ENCODE data around the gene MEGF11.
"Not testable (repeated sequence)": the region's sequence is repeated elsewhere in the genome, so short reads cannot be mapped to it uniquely, and the experiment has no call there.

MEGF11 gene

DNA sequence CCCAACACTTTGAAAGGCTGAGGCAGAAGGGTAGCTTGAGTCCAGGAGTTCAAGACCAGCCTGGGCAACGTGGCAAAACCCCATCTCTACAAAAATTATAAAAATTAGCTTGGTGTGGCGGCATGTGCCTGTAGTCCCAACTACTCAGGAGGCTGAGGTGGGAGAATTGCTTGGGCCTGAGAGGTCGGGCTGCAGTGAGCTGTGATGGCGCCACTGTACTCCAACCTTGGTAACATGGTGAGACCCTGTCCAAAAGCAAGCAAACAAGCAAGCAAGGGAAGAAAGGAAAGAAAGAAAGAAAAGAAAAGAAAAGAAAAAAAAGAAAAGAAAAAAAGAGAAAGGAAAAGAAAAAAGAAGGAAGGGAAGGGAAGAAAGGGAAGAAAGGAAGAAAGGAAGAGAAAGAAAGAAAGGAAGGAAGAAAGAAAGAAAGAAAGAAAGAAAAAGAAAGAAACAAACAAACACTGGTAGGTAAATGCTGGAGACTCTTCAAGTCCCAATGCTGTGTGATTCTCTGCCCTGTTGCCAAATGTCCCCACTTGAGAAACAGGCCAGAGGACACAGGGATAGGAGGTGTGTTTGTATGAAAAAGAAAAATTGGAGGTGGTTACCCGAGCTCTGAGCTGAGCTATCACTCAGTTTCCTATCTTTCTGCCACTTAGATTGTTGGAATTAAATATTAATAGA is 263.1 kb downstream of the MEGF11 start:
- no peak for DNase-seq

DNA sequence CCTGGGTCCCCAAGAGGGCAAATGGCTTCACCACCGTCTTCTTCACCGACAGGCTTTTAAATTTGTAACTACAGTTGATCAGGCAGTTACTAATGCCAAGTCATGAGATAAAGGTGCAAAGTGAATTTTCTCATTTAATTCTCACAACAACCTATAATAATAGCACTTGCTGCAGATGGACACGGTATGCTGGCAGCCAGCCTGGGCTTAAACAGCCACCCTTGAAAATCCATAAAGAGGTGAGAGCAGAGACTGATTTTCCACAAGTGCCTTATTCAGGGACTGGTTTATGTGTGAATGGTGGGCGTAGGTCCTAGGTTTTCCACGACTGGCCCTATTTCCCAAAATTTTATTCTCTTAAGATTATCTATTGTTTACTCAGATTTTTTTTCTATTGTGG is 266.4 kb downstream of the MEGF11 start:
- no peak for DNase-seq

DNA sequence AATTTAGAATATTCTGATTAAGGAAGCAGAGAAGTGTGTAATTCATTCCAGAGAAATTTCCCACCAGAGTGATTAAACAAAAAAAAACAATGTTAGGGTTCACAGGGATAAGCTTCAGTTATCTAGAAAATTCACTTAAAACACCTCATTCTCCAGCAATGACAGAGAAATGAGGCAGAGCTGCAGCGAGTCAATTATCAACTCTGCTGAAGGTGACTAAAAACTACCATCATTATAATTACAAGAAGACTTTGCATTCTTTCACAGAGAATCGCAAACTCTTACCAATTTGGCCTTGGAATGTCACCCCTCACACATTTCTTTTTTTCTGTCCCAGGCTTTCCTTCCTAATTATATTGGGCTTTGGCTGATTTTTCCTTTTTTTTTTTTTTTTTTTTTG is 267.1 kb downstream of the MEGF11 start:
- no peak for DNase-seq

DNA sequence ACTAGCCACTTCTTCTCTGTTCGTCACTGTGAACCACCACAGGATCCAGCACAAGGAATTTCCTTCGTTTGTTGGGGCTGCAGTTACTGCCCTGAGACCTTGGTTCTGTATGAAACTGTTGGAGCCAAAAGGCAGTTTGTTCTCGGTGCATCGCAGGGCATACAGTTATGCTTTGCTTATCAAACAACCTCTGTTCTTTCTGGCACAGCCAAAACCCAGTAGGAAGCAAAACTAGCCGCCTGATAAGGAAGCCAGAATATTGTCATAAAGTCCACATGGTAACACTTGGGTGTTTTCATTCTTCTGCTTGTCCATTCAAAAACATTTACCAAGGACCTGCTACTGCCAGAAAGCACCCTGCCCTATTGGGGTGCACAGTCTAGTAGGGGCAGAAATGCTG is 268.2 kb downstream of the MEGF11 start:
- DNase-seq = no peak

DNA sequence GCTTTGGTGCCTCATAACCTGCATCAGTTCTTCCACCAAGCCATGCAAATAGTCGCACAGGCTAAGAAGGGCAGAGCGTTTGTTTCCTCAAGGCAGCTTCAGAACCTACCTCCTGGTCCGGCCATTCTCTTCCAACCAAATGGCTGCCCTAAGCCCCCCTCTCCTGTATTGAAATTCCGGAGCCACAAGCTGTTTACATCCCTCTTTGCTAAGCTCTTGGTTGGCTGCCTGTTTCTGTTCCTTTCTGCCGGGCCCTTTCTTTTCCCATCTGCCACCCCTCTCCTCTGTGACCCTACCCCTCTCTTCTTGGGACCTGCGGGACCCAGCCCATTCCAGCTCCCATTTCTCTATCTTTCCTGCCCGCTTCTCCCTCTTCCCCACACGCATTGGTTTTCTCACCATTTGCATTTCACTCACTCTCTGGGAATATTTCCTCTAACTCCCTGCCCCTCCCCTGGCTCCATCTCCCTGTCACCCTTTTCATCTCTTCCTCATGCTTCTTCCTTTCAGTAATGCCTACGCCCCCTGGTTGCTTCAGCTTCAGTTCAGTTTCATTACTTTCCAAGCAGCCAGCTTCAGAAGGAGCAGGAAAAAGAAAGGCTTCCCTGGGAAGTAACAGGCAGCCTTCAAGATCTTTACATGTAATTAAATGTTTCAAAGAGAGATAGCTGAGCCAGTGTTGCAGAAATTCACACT is 270.8 kb downstream of the MEGF11 start:
- no peak for DNase-seq

DNA sequence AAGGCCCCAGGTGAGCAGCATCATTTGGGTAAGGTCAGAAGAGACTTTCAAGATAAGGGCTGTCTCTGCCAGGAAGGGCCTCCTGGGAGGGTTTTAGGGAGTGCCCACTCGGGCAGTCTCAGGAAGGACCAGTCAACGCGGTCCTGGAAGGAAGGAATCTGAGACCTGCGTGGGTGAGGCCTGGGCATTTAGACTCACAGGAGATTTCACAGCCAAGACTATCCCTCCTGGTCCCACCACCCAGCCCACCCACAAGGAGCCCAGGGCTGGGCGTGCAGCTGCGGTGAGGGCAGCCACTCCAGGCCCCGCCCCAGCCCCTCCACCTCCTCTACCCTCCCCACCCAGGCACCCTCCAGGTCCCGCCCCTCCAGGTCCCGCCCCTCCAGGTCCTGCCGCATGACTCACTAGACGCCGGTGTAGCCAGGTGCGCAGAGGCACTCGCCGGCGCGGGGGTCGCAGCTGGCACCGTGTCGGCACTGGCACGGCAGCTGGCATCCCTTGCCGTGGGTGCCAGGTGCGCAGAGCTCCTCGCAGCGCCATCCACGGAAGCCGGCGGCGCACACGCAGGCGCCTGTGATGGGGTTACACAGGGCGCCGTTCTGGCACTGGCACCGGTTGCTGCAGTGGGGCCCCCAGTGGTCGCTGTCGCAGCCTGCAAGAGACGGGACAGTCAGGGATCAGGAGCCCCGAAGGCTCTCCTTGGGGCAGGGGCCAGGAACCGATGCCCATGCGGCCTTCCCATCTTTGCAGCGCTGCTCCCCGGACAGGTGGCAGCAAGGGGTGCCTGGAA is 271.5 kb downstream of the MEGF11 start:
- DNase-seq = peak; percentile 44

DNA sequence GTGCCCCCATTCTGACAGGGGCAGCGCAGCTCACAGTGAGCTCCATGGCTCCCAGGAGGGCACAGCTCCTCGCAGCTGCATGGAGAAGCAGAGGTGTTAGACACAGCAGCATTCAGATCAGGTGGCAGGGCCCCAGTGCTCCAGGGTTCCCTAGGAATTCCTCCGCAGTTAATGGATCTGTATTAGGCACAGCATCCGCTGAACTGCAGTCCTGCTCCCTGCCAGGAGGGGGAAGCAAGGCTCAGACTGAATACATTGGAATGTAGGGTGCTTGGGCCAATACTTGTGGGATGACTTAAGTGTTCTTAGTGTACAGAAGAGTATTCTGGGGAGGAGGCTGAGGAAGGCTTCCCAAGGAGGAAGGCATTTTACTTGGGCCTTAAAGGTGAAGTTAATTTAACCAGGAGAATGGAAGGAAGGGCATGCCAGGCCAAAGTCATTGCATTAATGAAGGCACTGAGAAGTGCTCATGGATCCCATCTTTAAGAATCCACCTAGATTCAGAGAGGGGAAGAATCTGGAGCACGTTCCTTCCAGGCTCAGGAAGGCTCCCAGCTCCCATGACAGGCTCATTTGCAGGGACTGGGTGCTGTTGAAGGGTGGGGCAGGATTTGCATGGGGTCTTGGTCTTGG is 272.6 kb downstream of the MEGF11 start:
- DNase-seq = peak; percentile 16

DNA sequence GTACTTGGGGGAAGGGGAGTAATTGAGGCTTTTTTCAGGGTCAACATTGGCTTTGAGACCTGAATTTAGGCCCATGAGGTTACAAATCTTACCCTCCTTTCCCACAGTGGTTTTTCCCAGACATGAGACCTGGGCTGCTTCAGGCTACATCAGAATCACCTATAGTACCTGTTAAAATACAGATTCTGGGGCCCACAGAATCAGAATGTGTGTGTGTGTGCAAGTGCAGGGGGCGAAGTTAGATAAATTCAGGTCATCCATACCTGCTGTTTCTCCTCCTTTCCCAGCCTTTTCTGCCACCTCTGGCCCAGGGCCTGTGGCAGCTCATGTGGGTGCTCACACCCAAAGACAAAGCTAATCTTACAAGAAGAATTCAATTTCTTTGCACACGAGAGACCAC is 273.7 kb downstream of the MEGF11 start:
- no peak for DNase-seq

DNA sequence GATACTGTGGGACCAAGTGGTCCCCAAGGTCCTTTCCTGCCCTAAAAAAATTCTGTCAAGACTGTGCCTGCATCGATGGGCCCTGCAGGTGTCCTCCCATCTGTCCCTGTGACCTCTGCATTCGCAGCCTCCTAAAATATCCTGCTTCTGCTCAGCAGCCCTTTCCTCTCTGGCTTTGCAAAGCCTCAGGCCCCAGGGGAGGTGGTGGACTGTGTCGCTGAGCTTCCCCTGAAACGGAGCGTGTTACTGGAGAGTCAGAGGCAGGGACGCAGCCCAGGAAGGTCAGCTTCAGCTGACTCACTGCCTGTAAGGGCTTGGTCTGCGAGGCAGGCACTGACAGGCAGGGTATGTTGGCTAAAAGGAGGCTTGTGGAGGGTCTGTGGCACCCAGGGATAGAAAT is 274.2 kb downstream of the MEGF11 start:
- no peak for DNase-seq

DNA sequence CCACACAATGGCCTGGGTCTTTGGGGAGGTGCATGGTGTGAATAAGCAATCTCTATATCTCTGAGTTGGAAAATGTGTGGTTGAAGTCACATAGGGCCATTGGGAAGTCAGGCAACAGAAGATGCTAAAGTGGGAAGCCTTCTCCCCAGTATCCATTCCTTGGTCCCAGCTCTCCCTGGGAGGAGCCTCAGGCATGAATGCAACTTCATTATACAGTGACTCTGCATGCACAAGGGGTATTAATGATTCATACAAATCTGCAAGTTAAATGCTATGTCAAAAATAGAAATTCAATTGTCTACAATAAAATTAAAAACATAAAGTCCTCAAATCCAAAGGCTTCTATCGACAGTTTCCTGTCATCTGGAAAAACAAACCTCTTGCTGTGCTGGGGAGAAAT is 275.4 kb downstream of the MEGF11 start:
- no peak for DNase-seq

DNA sequence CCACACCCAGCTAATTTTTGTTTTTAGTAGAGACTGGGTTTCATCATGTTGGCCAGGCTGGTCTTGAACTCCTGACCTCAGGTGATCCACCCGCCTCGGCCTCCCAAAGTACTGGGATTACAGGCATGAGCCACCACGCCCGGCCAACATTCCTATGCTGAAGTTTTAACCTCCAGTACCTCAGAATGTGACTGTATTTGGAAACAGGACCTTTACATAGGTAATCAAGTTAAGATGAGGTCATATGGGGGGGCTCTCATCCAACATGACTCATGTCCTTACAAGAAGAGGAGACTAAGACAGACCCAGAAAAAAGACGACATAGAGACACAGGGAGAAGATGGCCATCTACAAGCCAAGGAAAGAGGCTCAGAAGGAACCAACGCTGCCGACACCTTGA is 277.4 kb downstream of the MEGF11 start:
- not testable (repeated sequence) for DNase-seq

DNA sequence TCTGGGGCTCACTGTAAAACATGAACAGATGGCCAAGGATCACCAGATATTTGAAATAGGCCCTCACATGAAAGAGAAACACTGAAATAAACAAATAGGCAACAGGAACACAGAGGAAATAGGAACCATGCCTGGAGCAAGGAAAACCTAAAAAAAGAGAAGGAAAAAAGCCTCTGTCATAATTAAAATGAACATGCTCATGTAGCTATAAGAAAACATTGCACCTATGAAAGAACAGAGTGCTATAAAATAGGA is 281.9 kb downstream of the MEGF11 start:
- no peak for DNase-seq

DNA sequence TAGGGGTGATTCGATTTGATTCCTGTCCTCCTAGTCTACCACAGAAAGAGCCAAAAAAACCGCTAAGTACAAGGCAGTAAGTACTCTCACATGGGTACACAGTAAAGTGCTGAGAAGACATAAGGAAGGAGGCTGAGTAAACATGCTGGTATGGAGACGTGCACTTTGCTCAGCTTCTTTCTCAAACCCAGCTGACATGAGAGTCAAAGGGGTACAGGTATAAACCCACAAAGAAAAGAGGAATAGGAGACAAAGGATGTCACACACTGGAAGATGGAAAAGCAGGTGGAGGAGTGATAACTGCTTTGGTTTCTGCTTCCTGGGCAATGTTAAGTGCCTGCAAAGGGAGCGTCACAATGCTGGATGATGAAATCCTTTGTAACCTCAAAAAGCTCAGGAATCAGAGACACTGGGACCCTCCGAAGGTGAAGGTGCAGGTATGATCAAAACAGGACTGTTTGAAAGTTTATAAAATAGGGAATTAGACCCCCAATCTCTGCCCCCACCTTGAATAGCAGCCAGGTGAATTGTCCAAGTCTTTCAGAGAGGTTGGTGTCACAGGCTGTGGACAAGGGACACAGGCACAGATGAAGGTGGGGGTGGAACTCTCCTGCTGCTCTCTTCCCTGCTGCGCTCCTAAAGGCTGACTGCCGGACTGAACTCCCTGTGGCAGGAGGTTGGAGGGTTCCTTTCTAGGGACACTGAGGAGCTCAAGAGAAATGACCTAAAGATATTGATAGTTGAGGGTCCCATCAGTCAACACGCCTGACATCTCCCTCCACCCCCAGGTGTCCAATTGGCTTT is 282.4 kb downstream of the MEGF11 start:
- DNase-seq = no peak

DNA sequence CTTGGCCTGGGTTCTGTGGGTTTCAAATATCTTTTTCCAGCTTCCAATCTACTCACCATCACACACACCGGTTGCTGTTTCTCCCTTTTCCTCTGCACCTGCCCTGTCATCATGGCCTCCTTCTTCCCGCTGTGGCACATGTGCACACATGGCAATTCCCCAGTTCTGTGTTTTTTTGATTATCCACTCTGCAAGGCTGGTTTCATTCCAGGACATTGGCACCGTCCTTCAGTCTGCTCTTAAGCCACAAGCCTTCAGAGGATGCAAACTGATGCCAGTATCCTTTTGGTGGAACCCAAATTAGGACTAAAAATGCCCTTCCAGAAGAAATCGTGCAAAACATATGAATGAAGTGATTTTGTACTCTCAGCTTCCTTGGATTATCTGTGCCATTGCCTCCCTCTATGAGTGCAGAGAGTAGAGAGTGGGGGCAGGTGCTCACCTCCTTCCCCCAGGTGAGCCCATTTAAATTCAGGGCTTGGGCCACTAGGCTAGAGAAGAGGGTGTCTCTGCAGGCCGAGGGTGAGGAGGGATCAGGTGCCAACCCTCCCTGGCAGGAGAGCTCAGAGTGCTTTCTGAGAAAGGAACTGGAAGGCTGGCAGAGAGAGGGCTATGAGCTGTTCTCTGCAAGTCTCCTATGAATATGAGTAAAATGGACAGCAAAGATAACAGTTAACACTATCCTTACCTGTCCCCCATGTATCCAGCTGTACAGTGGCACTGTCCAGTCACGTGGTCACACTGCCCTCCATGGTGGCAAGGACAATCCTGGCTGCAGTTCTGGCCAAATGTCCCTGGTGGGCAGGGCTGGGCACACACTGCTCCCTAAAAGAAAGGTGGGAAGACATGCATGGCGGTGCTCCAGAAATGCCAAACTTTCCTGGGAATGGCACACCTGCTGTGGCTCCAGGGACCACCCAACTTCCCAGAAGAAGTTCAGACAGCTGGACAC is 283.4 kb downstream of the MEGF11 start:
- DNase-seq = no peak

DNA sequence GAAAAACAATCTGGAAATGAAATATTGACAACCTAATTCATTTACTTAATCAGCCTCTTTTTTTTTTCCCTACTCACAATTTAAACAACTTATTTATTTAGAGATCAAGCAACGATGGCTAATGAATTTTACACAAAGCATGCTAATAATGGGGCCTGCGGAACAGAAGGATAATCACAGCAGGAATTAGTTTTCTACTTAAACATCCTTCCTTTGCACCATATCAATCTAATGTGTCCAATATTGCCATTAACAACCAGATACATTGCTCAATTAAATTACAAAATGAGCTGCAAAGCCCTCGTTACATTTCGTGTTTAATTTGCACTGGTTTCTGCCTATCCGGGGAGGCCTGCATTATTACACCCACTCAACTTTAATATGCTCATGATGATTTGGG is 285.0 kb downstream of the MEGF11 start:
- no peak for DNase-seq

DNA sequence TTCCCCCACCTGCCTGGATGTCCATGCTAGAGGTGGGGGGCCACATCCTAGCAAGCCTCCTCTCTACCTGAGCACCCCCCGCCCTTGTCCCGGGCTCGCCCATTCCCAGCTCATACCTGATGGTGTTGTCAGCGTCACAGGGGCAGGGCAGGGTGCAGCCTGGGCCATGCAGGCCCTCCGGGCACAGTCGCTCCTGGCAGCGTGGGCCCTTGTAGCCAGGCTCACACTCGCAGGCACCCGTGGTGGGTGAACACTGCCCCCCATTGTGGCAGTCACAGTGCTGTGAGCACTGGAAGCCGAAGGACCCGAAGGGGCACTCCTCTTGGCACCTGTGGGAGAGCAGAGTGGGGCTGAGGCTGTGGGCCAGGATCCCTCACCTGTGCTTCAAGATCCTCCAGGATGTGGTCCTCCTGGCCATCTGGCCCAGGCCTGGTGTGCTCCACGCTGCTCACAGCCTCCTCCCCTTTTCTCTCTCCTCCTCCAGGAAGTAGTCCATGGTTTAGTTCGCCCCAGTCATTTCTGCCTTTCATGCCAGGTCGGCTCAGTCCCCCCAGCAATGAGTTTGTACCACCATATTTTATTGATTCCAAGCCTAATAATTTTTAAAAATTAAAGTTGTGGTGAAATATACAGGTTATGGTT is 288.6 kb downstream of the MEGF11 start:
- no peak for DNase-seq

DNA sequence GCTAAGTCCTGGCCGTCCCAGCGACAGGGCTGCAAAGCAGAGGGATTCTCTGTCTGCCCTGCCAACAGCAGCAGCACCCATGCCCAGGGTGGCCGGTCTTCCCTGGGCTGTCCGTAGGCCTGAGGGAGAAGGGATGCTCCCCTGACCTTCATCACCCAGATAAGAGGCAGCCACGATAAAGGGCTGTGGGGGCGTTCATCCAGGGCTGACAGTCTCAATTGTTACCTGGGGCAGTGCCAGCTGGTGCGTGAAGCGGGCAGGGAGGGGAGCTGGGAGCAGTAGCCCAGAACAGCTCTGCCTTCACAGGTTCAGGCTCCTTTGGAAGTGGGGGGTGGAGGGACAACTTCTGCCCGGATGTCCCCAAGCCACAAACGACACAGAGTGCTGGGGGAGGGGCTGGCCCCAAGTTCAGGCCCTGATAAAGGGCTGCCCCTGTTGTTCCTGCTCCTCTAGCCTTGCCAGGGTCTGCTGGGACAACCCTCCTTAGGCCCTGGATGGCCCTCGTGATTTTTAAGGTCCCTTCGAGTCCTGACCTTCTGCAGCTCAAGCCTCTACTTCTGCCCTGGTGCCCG is 289.6 kb downstream of the MEGF11 start:
- DNase-seq = no peak

DNA sequence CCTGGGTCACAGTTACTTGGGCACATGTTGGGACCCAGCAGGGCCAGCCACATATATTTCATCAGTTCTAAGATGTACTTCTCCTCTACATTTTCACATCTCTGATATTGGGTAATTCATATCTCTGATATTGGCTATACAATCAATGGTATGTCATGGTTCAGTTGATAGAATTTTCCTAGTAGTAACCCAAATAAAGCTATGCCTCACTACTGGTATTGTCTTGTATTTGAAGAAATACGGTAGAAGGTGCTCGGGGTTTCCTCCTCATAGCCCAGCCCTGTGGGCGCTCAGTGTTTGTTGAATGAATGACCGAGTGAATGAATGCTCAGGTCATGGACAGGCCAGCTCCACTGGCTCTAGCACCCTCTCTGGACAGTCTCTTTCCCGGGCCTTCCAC is 290.2 kb downstream of the MEGF11 start:
- DNase-seq = no peak

DNA sequence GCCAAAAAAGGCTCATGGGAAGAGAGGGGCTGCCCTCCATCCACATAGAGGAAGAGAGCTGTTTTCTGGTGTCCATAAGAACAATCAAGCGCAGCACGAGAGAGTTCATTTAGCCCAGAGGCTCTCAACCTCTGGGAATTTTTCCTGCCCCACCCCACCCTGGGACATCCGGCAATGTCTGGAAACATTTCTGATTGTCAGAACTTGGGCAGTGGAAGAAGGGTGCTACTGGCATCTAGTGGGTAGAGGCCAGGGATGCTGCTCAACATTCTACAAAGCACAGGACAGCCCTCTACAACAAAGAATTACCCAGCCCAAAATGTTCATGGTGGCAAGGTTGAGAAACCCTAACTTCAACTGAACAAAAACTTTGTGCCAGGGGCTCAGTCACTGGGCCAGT is 291.4 kb downstream of the MEGF11 start:
- DNase-seq = no peak

DNA sequence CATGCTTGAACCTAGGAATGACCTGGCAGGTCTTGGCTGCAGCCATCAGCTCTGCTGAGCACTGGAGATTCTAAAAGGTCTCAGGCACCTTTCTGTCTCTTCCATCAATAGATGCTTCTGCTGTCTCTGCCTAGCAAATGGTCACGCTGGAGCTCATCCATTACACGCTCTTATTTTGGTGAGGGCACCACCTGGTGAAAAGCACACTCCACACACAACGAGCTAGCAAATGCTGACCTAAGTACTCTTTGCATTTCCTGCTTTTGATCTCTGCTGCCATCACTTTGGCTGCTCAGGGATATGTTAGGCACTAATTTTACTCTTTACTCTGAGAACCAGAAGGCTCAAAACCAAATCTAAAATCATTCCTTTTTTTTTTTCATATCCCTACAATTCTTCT is 293.0 kb downstream of the MEGF11 start:
- no peak for DNase-seq

DNA sequence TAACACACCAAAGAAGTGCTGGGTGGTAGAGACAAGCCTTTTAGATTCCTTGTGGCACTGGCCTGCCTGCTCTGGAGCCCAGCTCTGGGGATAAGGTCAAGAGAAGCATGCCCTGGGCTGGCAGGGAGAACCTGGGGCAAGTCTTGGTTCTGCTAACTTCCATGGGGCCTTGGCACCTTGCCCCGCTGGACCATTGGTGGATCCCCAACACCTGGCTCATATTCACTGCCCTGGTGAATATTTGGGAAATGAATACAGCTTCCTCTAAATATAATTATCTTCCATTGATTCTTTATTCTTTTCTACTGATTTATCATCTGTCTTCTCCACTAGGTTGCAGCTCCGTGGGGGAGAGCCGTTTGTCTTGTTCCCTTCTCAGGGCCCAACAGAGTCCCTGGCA is 294.7 kb downstream of the MEGF11 start:
- no peak for DNase-seq

Data from stimulated activated CD4-positive, alpha-beta T cell treated with anti-CD3 and anti-CD28 coated beads, Interleukin-1b, Interleukin-23, amount 100 ng/mL, for 48 hours (primary cell).